Chondrocyte (in vitro differentiated cells): Measurements from ENCODE around the gene SHISA2. TPM values are rescaled to one million over a fixed set of nuclear protein-coding genes. Genes with fewer than 3 reads are reported as not detected.

Experiments
- DNase-seq: peaks from one replicate; pipeline ENCODE4 v3.0.0; 2021; ENCODE audit warnings: mixed read lengths, low spot score
- H3K27ac Mint-ChIP-seq: one replicate; pipeline ENCODE4 v1.8.0; 2021; ENCODE audit warnings: mild to moderate bottlenecking, moderate library complexity, mixed read lengths; ENCODE audit not compliant: unreplicated experiment
- H3K27me3 Mint-ChIP-seq: 2 replicates; pipeline ENCODE4 v1.8.0; 2021; ENCODE audit warnings: low read depth, mixed read lengths
- H3K36me3 Mint-ChIP-seq: 2 replicates; pipeline ENCODE4 v1.8.0; 2021; ENCODE audit warnings: low read depth, mixed read lengths
- H3K4me1 Mint-ChIP-seq: 2 replicates; pipeline ENCODE4 v1.8.0; 2021; ENCODE audit warnings: low read depth, mild to moderate bottlenecking, mixed read lengths
- H3K4me3 Mint-ChIP-seq: one replicate; pipeline ENCODE4 v1.8.0; 2021; ENCODE audit warnings: mild to moderate bottlenecking, moderate library complexity, mixed read lengths; ENCODE audit not compliant: unreplicated experiment
- H3K9me3 Mint-ChIP-seq: 2 replicates; pipeline ENCODE4 v1.8.0; 2021; ENCODE audit warnings: low read depth, mixed read lengths
- total RNA-seq: library from RNA; stranded (reverse); gene quantifications from 3 replicates; pipeline ENCODE4 v1.2.1, GENCODE V29; 2021
- TF ChIP-seq, protein P1 (sequence below): fragments of 200-600 bp; sonication (generic); IDR thresholded peaks from 2 replicates; pipeline ENCODE4 v1.5.0; 2021; ENCODE audit warnings: antibody characterized with exemption, mild to moderate bottlenecking, moderate library complexity

Gene SHISA2
- total RNA-seq, 1 donor from 2014 or later: 113 TPM

DNA sequence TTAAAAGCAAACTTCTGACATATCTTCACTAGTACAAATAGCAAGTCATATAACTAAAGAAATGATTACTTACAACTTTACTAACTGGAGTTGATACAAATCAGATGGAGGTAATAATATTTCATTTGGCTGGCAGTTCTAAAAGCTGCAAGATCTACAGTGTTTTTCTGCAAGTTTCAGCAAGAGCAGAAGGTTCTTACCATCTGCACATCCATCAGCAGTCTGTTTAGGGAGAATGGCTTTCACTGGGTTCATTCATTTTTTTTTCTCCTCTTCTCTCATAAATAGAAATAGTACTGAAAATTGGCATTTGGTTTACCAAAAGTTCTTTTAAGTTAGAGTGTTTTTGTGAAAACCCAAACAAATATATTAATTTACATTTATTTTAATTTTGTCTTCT is 3.1 kb upstream of the SHISA2 start:
- Mint-ChIP-seq H3K27ac (no peak overlapping the region), H3K9me3 (no peaks in the 10 kb centered on the region), H3K4me1 (peaks cover 9% of the 10 kb centered on the region), H3K27me3 (no peaks in the 10 kb centered on the region), H3K4me3 (no peak overlapping the region), H3K36me3 (no peaks in the 10 kb centered on the region)
- no peak for DNase-seq
- TF ChIP-seq, protein P1, sequence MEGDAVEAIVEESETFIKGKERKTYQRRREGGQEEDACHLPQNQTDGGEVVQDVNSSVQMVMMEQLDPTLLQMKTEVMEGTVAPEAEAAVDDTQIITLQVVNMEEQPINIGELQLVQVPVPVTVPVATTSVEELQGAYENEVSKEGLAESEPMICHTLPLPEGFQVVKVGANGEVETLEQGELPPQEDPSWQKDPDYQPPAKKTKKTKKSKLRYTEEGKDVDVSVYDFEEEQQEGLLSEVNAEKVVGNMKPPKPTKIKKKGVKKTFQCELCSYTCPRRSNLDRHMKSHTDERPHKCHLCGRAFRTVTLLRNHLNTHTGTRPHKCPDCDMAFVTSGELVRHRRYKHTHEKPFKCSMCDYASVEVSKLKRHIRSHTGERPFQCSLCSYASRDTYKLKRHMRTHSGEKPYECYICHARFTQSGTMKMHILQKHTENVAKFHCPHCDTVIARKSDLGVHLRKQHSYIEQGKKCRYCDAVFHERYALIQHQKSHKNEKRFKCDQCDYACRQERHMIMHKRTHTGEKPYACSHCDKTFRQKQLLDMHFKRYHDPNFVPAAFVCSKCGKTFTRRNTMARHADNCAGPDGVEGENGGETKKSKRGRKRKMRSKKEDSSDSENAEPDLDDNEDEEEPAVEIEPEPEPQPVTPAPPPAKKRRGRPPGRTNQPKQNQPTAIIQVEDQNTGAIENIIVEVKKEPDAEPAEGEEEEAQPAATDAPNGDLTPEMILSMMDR: no peak

DNA sequence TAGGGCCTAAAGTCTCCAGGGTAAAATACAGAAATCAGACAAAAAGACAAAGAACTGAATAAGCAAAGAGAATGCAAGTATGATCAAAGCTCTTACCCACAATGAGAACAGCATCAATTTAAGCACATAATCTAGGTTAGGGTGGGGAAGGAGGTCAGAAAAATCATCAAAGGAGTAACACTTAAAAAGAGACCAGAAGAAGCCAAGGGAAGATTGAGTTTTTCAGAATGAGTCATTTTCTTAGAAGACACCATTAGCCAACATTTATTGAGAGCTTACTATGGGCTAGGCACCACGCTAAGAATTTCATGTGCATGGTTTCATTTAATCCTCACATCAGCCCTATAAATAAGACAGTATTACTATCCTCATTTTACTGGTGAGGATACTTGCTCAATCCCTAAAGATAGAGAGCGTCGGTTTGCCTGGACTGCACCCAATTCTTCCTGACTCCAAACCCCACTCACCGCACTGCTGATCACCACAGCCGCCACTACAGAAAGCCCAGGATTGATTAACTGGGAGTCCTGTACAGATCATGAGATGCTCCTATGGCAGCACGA is 1.7 kb upstream of the SHISA2 start:
- DNase-seq: no peak
- H3K4me3 Mint-ChIP-seq: no peak overlapping the region
- H3K9me3 Mint-ChIP-seq: no peaks in the 10 kb centered on the region
- no peaks in the 10 kb centered on the region for H3K27me3 Mint-ChIP-seq
- no peaks in the 10 kb centered on the region for H3K36me3 Mint-ChIP-seq
- TF ChIP-seq, protein P1: no peak
- H3K4me1 Mint-ChIP-seq: peaks cover 14% of the 10 kb centered on the region
- H3K27ac Mint-ChIP-seq: no peak overlapping the region

DNA sequence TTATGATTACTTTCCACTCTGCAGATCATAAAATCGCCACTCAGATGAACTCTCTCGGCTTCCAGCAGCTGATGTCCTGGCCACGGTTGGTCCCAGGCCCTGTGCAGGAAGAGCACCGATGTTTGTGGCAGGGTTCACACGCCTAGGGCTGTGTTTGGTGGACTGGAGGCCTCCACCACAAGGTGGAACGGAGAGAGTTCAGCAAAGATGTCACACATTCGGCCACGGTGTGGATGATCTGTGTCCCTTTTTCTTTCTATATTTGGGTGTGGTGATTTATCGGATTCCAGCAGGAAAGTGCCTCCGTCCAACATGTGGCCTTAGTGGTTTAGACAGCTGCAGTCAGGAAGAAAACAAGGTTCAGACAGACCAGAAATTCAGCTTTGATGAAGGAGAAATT is 521 bp upstream of the SHISA2 start:
- TF ChIP-seq, protein P1: no peak
- Mint-ChIP-seq H3K4me3 (peak overlapping the region; percentile 91), H3K27me3 (no peaks in the 10 kb centered on the region), H3K27ac (peak overlapping the region; percentile 41), H3K9me3 (no peaks in the 10 kb centered on the region), H3K4me1 (peaks cover 24% of the 10 kb centered on the region), H3K36me3 (peaks cover 2% of the 10 kb centered on the region)
- DNase-seq: no peak

DNA sequence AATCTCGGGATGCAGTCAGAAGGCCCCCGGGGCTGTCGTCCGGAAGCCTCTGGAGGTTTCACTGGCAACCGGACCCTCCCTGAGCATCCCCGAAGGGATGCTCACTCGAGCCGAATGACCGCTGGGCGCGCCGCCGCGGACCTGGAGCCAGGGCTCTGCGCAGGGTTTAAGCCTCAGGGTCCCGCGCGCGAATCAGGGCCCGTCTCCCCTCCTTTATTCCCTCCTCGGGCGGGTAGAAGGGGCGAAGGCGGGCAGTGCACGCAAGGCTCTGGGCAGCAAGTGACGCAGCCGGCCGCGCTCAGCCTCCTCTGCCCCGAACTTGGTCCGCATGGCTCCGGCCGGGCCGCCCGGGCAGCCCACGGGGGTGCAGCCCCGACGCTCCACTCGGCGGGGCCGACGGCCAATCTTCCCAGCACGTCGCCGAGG is 572 bp downstream of the SHISA2 start:
- Mint-ChIP-seq H3K4me1 (peaks cover 33% of the 10 kb centered on the region), H3K4me3 (peak overlapping the region; percentile 91), H3K27ac (peak overlapping the region; percentile 41), H3K9me3 (no peaks in the 10 kb centered on the region), H3K27me3 (no peaks in the 10 kb centered on the region), H3K36me3 (peaks cover 7% of the 10 kb centered on the region)
- TF ChIP-seq, protein P1: no peak
- DNase-seq: no peak

DNA sequence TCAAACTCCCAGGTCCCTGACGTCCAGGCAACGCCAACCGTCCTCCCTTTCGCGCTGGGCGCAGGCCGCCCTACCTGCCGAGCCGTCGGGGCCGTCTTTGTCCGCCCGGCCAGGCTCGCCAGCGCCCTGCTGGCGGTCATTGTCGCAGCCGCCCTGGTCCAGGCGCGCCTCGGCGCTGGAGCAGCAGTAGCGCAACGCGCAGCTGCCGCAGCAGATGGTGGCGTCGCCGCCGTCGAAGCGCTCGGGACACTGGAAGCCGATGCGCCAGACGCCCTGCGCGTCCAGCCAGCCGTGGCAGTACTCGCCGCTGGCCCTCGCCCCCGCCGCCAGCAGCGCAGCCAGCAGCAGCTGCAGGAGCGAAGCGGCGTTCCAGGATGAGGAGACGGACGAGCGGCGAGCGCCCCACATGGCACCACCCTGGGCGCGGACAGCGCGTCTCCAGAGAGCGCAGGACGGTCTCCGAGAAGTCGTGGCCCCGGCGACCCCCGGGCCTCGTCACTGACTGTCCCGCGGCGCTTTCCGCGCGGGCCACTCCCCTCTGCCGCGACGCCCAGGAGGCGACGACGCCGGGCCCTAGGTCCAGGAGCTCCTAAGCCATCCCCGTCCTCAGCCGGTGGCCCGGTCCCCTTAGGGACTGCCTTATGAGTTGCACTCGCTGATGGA is 1.1 kb downstream of the SHISA2 start:
- DNase-seq: no peak
- Mint-ChIP-seq H3K4me1 (peaks cover 33% of the 10 kb centered on the region), H3K9me3 (no peaks in the 10 kb centered on the region), H3K27me3 (no peaks in the 10 kb centered on the region), H3K4me3 (peak overlapping the region; percentile 91), H3K36me3 (peaks cover 8% of the 10 kb centered on the region), H3K27ac (peak overlapping the region; percentile 92)
- TF ChIP-seq, protein P1: peak; percentile 5
